Neutrophil (primary cell): ENCODE results near the gene PRKACG.
A peak's percentile ranks its signal among the peaks of the same experiment; 100 is the strongest.

Source experiments
- H3K27ac ChIP-seq: fragments of 200-600 bp; sonication (generic); 2 replicates; pipeline ENCODE4 v1.5.1; 2016; ENCODE audit warnings: mild to moderate bottlenecking, moderate library complexity
- H3K27me3 ChIP-seq: fragments of 200-600 bp; sonication (generic); 2 replicates; pipeline ENCODE4 v1.6.0; 2016; ENCODE audit warnings: mild to moderate bottlenecking
- H3K36me3 ChIP-seq: fragments of 200-600 bp; sonication (generic); 2 replicates; pipeline ENCODE4 v1.5.1; 2017
- H3K4me1 ChIP-seq, 2 experiments: fragments of 200-600 bp in 1 of 2; sonication (generic) in 1 of 2; 1 replicate in 1 of 2; 2 replicates in 1 of 2; pipeline versions ENCODE4 v1.5.1 to v1.6.1; 2013 to 2016; ENCODE audit warnings: low read depth in 1 of 2, low read length in 1 of 2, mild to moderate bottlenecking in 1 of 2, moderate library complexity in 1 of 2; ENCODE audit not compliant: control insufficient read depth in 1 of 2, insufficient read depth in 1 of 2
- H3K4me3 ChIP-seq, 2 experiments: fragments of 200-600 bp in 1 of 2; sonication (generic) in 1 of 2; 1 replicate in 1 of 2; 2 replicates in 1 of 2; pipeline ENCODE4 v1.5.1; 2013 to 2016; ENCODE audit warnings: low read depth in 1 of 2, low read length in 1 of 2, mild to moderate bottlenecking in 1 of 2, moderate library complexity in 1 of 2
- H3K9me3 ChIP-seq: fragments of 200-600 bp; sonication (generic); 2 replicates; pipeline ENCODE4 v1.5.1; 2016
- CTCF ChIP-seq: fragments of 200-600 bp; sonication (generic); IDR thresholded peaks from 2 replicates; pipeline ENCODE4 v1.5.1; 2016; ENCODE audit warnings: antibody characterized with exemption

Gene PRKACG

GRCh38 chr9:69001921-69002320, 12.0 kb downstream of the PRKACG start:
- no peak for TF ChIP-seq CTCF
- H3K9me3 ChIP-seq, result no peaks in the 10 kb centered on the region
- H3K27ac ChIP-seq, result no peak overlapping the region
- H3K27me3 ChIP-seq, result no peaks in the 10 kb centered on the region
- peaks cover 10% of the 10 kb centered on the region for H3K36me3 ChIP-seq
- peaks cover 19 to 21% of the 10 kb centered on the region in 2 experiments for H3K4me1 ChIP-seq
- H3K4me3 ChIP-seq, result no peak overlapping the region

DNA sequence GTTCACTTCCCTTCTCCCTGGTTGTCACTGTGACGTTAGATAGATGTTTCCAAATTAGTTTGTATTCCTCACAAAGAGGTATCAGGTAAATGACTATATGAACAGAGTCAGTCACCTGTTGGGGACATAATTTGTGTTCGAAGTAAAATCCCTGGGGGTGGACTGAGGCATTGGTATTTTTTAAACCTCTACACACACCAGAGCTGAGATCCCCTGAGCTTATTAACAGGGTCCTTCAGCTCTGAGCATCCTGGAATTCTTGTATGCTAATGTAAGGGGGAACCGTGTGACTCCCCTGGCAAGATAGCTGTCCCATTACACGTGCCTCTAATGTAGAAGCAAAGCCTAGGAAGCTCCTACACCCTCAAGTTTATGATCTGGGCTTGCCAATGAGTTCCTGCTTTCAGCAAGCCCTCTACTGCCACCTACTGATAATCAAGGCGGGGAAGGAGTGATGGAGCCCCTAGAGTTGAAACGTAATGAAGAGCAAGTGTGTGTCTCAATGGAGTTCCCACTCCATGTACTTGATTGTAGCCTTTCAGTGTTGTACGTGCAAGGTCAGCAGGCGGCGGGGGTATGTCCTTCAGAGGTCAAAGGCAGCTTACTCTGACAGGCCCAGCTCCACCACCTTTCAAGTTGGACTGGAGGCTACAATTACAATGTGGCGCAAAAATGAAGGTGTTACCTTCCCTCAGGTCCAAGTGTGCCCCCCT, 14.4 kb downstream of the PRKACG start:
- Histone ChIP-seq H3K9me3 (no peaks in the 10 kb centered on the region), H3K36me3 (peaks cover 10% of the 10 kb centered on the region), H3K27me3 (no peaks in the 10 kb centered on the region), H3K27ac (peak overlapping the region; percentile 56), H3K4me3 (no peak overlapping the region), H3K4me1 (peaks cover 34 to 38% of the 10 kb centered on the region in 2 experiments)
- TF ChIP-seq CTCF, result peak; percentile 65

DNA sequence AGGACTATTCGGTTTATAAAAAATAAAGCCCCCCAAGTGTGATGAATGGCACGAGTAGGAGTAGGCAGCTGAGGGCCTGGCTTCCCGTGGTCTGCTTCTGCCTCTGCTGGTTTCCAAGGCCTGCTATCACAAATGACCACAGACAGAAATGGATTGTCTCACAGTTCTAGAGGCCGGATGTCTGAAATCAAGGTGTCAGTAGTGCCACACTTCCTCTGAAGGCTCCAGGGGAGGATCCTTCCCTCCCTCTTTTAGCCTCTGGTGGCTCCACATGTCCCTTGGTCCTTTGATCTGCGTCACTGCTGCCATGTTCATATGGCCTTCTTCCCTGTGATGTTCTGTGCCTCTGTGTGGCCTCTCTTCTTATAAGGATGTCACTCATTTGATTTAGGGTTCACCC, 15.1 kb downstream of the PRKACG start:
- H3K27ac ChIP-seq, result peak overlapping the region; percentile 56
- no peaks in the 10 kb centered on the region for H3K27me3 ChIP-seq
- H3K9me3 ChIP-seq, result no peaks in the 10 kb centered on the region
- H3K36me3 ChIP-seq, result peaks cover 10% of the 10 kb centered on the region
- TF ChIP-seq CTCF, result no peak
- no peak overlapping the region for H3K4me3 ChIP-seq
- peaks cover 34 to 38% of the 10 kb centered on the region in 2 experiments for H3K4me1 ChIP-seq

GRCh38 chr9:68998385-68998784, 15.5 kb downstream of the PRKACG start:
- no peak overlapping the region for H3K4me3 ChIP-seq
- no peak for TF ChIP-seq CTCF
- H3K9me3 ChIP-seq, result no peaks in the 10 kb centered on the region
- H3K27ac ChIP-seq, result peak overlapping the region; percentile 56
- H3K27me3 ChIP-seq, result no peaks in the 10 kb centered on the region
- peaks cover 10% of the 10 kb centered on the region for H3K36me3 ChIP-seq
- peaks cover 34 to 38% of the 10 kb centered on the region in 2 experiments for H3K4me1 ChIP-seq

DNA sequence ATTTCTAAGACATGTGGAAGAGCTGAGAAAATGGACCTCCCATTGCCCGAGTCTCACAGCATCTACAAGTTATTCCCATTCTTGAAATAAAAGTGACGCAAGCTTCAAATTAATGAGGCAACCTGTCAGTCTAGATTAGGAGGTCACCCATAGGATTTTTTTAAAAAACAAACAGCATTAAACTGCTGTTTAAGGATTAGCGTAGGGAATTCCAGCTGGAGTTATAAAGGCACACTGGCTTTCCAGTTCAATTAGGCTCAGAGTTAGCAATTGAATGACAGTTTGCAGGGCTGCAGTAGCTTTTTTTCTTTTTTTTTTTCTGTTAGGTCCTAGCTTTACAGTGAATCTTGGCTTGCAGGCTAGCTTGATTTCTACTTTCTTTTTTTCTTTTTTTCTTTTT, 16.2 kb downstream of the PRKACG start:
- Histone ChIP-seq H3K27ac (no peak overlapping the region), H3K4me3 (no peak overlapping the region), H3K4me1 (peaks cover 34 to 38% of the 10 kb centered on the region in 2 experiments), H3K9me3 (no peaks in the 10 kb centered on the region), H3K27me3 (no peaks in the 10 kb centered on the region), H3K36me3 (peaks cover 17% of the 10 kb centered on the region)
- no peak for TF ChIP-seq CTCF
